H9 (cell line): ENCODE measurements around the gene HSPD1. TPM values are rescaled to one million over a fixed set of nuclear protein-coding genes. Genes with fewer than 3 reads are reported as not detected.

Source experiments
- DNase-seq: peaks from one replicate; pipeline ENCODE4 v3.0.0-alpha.2; 2017
- H2AFZ ChIP-seq: one replicate; pipeline ENCODE4 v1.6.1; 2013; ENCODE audit warnings: mild to moderate bottlenecking, low read length, control low read depth, moderate library complexity
- H2AK5ac ChIP-seq: 2 replicates; pipeline ENCODE4 v1.6.1; 2013; ENCODE audit warnings: low read length, control low read depth, mixed read lengths; ENCODE audit not compliant: insufficient read length
- H2BK120ac ChIP-seq: one replicate; pipeline ENCODE4 v1.6.1; 2013; ENCODE audit warnings: low read depth, mild to moderate bottlenecking, low read length, control low read depth, inconsistent platforms; ENCODE audit not compliant: poor library complexity, severe bottlenecking
- H2BK12ac ChIP-seq: 2 replicates; pipeline ENCODE4 v1.6.1; 2013; ENCODE audit warnings: low read length, control low read depth, mixed read lengths, low read depth; ENCODE audit not compliant: insufficient read length
- H2BK15ac ChIP-seq: 2 replicates; pipeline ENCODE4 v1.6.1; 2013; ENCODE audit warnings: low read depth, low read length, control low read depth
- H2BK20ac ChIP-seq: one replicate; pipeline ENCODE4 v1.6.1; 2013; ENCODE audit warnings: low read depth, mild to moderate bottlenecking, low read length, control low read depth, inconsistent platforms; ENCODE audit not compliant: poor library complexity, severe bottlenecking
- H2BK5ac ChIP-seq: 2 replicates; pipeline ENCODE4 v1.6.1; 2013; ENCODE audit warnings: low read length, control low read depth, mixed read lengths; ENCODE audit not compliant: insufficient read length
- H3K14ac ChIP-seq: 2 replicates; pipeline ENCODE4 v1.6.1; 2013; ENCODE audit warnings: low read length, control low read depth; ENCODE audit not compliant: insufficient read depth
- H3K18ac ChIP-seq: 2 replicates; pipeline ENCODE4 v1.6.1; 2013; ENCODE audit warnings: low read depth, mild to moderate bottlenecking, mixed read lengths, low read length, control low read depth; ENCODE audit not compliant: insufficient read length
- H3K23ac ChIP-seq: 2 replicates; pipeline ENCODE4 v1.6.1; 2013; ENCODE audit warnings: low read length, control low read depth, mixed read lengths, low read depth; ENCODE audit not compliant: insufficient read length
- H3K23me2 ChIP-seq: 2 replicates; pipeline ENCODE4 v1.6.1; 2013; ENCODE audit warnings: low read depth, mild to moderate bottlenecking, mixed read lengths, low read length, control low read depth; ENCODE audit not compliant: insufficient read length, poor library complexity, severe bottlenecking
- H3K27ac ChIP-seq: 2 replicates; pipeline ENCODE4 v1.5.1; 2013; ENCODE audit warnings: low read length, control low read depth, mixed read lengths, low read depth; ENCODE audit not compliant: insufficient read length
- H3K27me3 ChIP-seq: 2 replicates; pipeline ENCODE4 v1.6.1; 2013; ENCODE audit warnings: low read length, control low read depth, inconsistent platforms; ENCODE audit not compliant: insufficient read depth
- H3K4ac ChIP-seq: 2 replicates; pipeline ENCODE4 v1.6.1; 2013; ENCODE audit warnings: low read depth, mild to moderate bottlenecking, control low read depth, inconsistent platforms, low read length, moderate library complexity
- H3K4me1 ChIP-seq: 2 replicates; pipeline ENCODE4 v1.6.1; 2013; ENCODE audit warnings: low read length, control low read depth, inconsistent platforms; ENCODE audit not compliant: insufficient read depth
- H3K4me2 ChIP-seq: 2 replicates; pipeline ENCODE4 v1.6.1; 2013; ENCODE audit warnings: low read length, control low read depth, mixed read lengths; ENCODE audit not compliant: insufficient read length, insufficient read depth
- H3K56ac ChIP-seq: 2 replicates; pipeline ENCODE4 v1.6.1; 2013; ENCODE audit warnings: low read depth, mild to moderate bottlenecking, mixed read lengths, low read length, control low read depth; ENCODE audit not compliant: insufficient read length
- H3K79me1 ChIP-seq: 2 replicates; pipeline ENCODE4 v1.6.1; 2013; ENCODE audit warnings: low read depth, mild to moderate bottlenecking, moderate library complexity, low read length, control low read depth, inconsistent platforms; ENCODE audit not compliant: insufficient read depth, poor library complexity, severe bottlenecking
- H3K79me2 ChIP-seq: 2 replicates; pipeline ENCODE4 v1.6.1; 2013; ENCODE audit warnings: low read length, control low read depth, inconsistent platforms; ENCODE audit not compliant: insufficient read depth
- H3K9ac ChIP-seq: 2 replicates; pipeline ENCODE4 v1.6.1; 2013; ENCODE audit warnings: low read length, control low read depth, mixed read lengths; ENCODE audit not compliant: insufficient read length; ENCODE audit errors: extremely low read depth
- H3K9me3 ChIP-seq: one replicate; pipeline ENCODE4 v1.6.1; 2013; ENCODE audit warnings: low read depth, low read length, inconsistent platforms; ENCODE audit not compliant: control insufficient read depth
- H3T11ph ChIP-seq: one replicate; pipeline ENCODE4 v1.6.1; 2013; ENCODE audit warnings: mild to moderate bottlenecking, low read length, control low read depth, inconsistent platforms
- H4K20me1 ChIP-seq: one replicate; pipeline ENCODE4 v1.6.1; 2013; ENCODE audit not compliant: control insufficient read depth, insufficient read length, insufficient read depth
- H4K5ac ChIP-seq: 2 replicates; pipeline ENCODE4 v1.6.1; 2013; ENCODE audit warnings: low read depth, mild to moderate bottlenecking, mixed read lengths, low read length, control low read depth; ENCODE audit not compliant: insufficient read length
- H4K8ac ChIP-seq: replicated peaks from 2 replicates; pipeline ENCODE4 v1.6.1; 2013; ENCODE audit warnings: low read length, control low read depth, mixed read lengths, low read depth; ENCODE audit not compliant: insufficient read length
- H4K91ac ChIP-seq: 2 replicates; pipeline ENCODE4 v1.6.1; 2013; ENCODE audit warnings: low read depth, mild to moderate bottlenecking, moderate library complexity, mixed read lengths, low read length, control low read depth; ENCODE audit not compliant: insufficient read length
- H3K27ac Mint-ChIP-seq, 3 experiments: 2 replicates in 2 of 3; 3 replicates in 1 of 3; pipeline ENCODE4 v1.8.0; 2020 to 2021; ENCODE audit warnings: mixed read lengths in 3 of 3, mild to moderate bottlenecking in 1 of 3, moderate library complexity in 1 of 3
- H3K27me3 Mint-ChIP-seq: 2 replicates; pipeline ENCODE4 v1.8.0; 2021; ENCODE audit warnings: low read depth, mild to moderate bottlenecking, moderate library complexity, mixed read lengths
- H3K36me3 Mint-ChIP-seq, 3 experiments: 2 replicates in 2 of 3; 3 replicates in 1 of 3; pipeline ENCODE4 v1.8.0; 2020 to 2021; ENCODE audit warnings: low read depth in 3 of 3, mixed read lengths in 3 of 3; ENCODE audit not compliant: insufficient read depth in 1 of 3
- H3K4me1 Mint-ChIP-seq, 2 experiments: 2 replicates each; pipeline ENCODE4 v1.8.0; 2020; ENCODE audit warnings: mixed read lengths in 2 of 2
- H3K4me3 Mint-ChIP-seq, 2 experiments: 2 replicates in 1 of 2; 3 replicates in 1 of 2; pipeline ENCODE4 v1.8.0; 2020 to 2021; ENCODE audit warnings: mild to moderate bottlenecking in 2 of 2, mixed read lengths in 2 of 2, moderate library complexity in 1 of 2
- H3K9me3 Mint-ChIP-seq, 2 experiments: 2 replicates in 1 of 2; 3 replicates in 1 of 2; pipeline ENCODE4 v1.8.0; 2020; ENCODE audit warnings: mild to moderate bottlenecking in 2 of 2, mixed read lengths in 2 of 2, moderate library complexity in 1 of 2
- WGBS: extraction: QIAGEN DNeasy Blood & Tissue Kit; methylation state at CpG from one replicate; pipeline ENCODE4 v1.1.7; 2013; ENCODE audit warnings: missing lambda C conversion rate, low lambda C conversion rate, mixed read lengths; ENCODE audit not compliant: insufficient read length; ENCODE audit errors: extremely low coverage; 5-methylcytosine and 5-hydroxymethylcytosine counted together
- total RNA-seq: library from RNA; stranded (reverse); gene quantifications from 2 replicates; pipeline ENCODE4 v1.2.1, GENCODE V29; 2021
- TF ChIP-seq, protein P1 (sequence below): fragments of 200-600 bp; sonication (generic); conservative IDR thresholded peaks from 3 replicates; pipeline ENCODE4 v1.8.0; 2021; ENCODE audit warnings: antibody characterized with exemption, mild to moderate bottlenecking

HSPD1 gene
- total RNA-seq, 1 experiment from 2014 or later: 846 TPM

DNA sequence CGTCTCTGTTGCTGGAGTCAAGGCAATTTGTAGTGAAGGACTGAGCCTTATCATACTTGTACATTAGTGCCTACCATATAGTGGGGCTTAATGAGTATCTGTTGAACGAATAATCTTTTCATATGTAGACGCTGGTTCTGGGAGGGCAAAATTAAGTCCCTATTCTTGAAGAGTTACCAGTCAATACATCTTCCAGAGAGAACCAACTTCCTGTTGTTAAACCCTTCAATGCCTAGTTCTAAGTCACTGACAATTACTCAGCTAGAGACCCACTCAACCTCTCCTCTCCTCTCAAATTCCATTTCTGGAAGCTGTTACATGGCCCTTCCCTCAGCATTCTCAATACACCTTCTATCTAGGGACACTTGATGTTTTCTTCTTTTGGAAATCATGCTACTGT, 15.1 kb upstream of the HSPD1 start:
- Histone ChIP-seq H3K14ac (no peak overlapping the region), H3K9ac (no peak overlapping the region), H3K23ac (no peak overlapping the region), H2BK120ac (no peak overlapping the region), H2BK5ac (no peak overlapping the region), H2AFZ (no peak overlapping the region), H3K9me3 (no peaks in the 10 kb centered on the region), H3K79me1 (no peaks in the 10 kb centered on the region), H2BK15ac (no peak overlapping the region), H4K20me1 (no peaks in the 10 kb centered on the region), H3K56ac (no peak overlapping the region), H4K8ac (no peak overlapping the region), H2BK20ac (no peak overlapping the region), H3K23me2 (peaks cover 7% of the 10 kb centered on the region), H3K4me2 (peak overlapping the region; percentile 63), H3K79me2 (peaks cover 16% of the 10 kb centered on the region; the same call in 1 of the 2 replicates), H3K4ac (no peak overlapping the region), H2BK12ac (no peak overlapping the region), H3K27me3 (no peaks in the 10 kb centered on the region), H3K27ac (no peak overlapping the region), H4K5ac (no peak overlapping the region), H4K91ac (no peak overlapping the region), H3K4me1 (0 out of 2 replicates have a peak, but pooled peaks cover 3% of the 10 kb centered on the region), H3T11ph (no peak overlapping the region), H3K18ac (no peak overlapping the region), H2AK5ac (no peak overlapping the region)
- Mint-ChIP-seq H3K36me3 (peaks cover 0 to 8% (median 3%) of the 10 kb centered on the region in 3 experiments; a peak in 2 of 7 replicates), H3K9me3 (no peaks in the 10 kb centered on the region; a peak in 1 of 5 replicates), H3K4me1 (peaks cover 15 to 23% of the 10 kb centered on the region in 2 experiments), H3K4me3 (peak overlapping the region; percentile 85 to 92), H3K27ac (peak overlapping the region in 1 of 3 experiments; percentile 22; a peak in 1 of 7 replicates), H3K27me3 (no peaks in the 10 kb centered on the region; the same call in 1 of the 2 replicates)
- no peak for DNase-seq
- TF ChIP-seq, protein P1, sequence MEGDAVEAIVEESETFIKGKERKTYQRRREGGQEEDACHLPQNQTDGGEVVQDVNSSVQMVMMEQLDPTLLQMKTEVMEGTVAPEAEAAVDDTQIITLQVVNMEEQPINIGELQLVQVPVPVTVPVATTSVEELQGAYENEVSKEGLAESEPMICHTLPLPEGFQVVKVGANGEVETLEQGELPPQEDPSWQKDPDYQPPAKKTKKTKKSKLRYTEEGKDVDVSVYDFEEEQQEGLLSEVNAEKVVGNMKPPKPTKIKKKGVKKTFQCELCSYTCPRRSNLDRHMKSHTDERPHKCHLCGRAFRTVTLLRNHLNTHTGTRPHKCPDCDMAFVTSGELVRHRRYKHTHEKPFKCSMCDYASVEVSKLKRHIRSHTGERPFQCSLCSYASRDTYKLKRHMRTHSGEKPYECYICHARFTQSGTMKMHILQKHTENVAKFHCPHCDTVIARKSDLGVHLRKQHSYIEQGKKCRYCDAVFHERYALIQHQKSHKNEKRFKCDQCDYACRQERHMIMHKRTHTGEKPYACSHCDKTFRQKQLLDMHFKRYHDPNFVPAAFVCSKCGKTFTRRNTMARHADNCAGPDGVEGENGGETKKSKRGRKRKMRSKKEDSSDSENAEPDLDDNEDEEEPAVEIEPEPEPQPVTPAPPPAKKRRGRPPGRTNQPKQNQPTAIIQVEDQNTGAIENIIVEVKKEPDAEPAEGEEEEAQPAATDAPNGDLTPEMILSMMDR: no peak
- WGBS: no CpG with 5 or more reads among the region's 3 CpGs
